Peyer's patch (tissue), 4 donors: ENCODE data around the gene UGCG.
"Not testable (repeated sequence)": the region's sequence is repeated elsewhere in the genome, so short reads cannot be mapped to it uniquely, and the experiment has no call there.

Experiments used
- CTCF ChIP-seq, 6 experiments: fragments of 450-650 bp in 4 of 6; fragments of 200-600 bp in 2 of 6; sonication (generic) in 1 of 6; IDR thresholded peaks; one replicate each; pipeline ENCODE4 v1.5.1; 2017 to 2019; ENCODE audit warnings: antibody characterized with exemption in 6 of 6, mild to moderate bottlenecking in 3 of 6, moderate library complexity in 1 of 6
- POLR2A ChIP-seq, 2 donors: fragments of 450-650 bp; IDR thresholded peaks; one replicate each; pipeline ENCODE4 v1.5.1; 2017; ENCODE audit warnings: antibody characterized with exemption in 2 of 2, mild to moderate bottlenecking in 2 of 2, moderate library complexity in 2 of 2

- TF ChIP-seq POLR2A, CTCF (IDR thresholded peaks at IDR 0.05): not testable (repeated sequence)
Observed at GRCh38 chr9:111875691-111876090, 20.9 kb upstream of the UGCG start.
